H1 (cell line): ENCODE results near the gene ANKRD27. TPM values are rescaled to one million over a fixed set of nuclear protein-coding genes. Genes with fewer than 3 reads are reported as not detected.

Experiments used
- CTCF ChIA-PET: fragments of 300-600 bp; sonication (Branson Sonifier 250); formaldehyde crosslinking; loops from one replicate; lab custom pipeline; 2021; ENCODE audit not compliant: partially characterized antibody; lab: Charles Lee
- POLR2A ChIA-PET: fragments of 300-600 bp; sonication (Branson Sonifier 250); formaldehyde crosslinking; loops from one replicate; lab custom pipeline; 2021; ENCODE audit warnings: inconsistent platforms; ENCODE audit not compliant: partially characterized antibody; lab: Charles Lee
- DNase-seq, 2 experiments: peaks; one replicate each; pipeline versions ENCODE4 v3.0.0 to v3.0.0-alpha.2; 2010 to 2022; ENCODE audit warnings: low spot score in 2 of 2, low read depth in 1 of 2, mixed read lengths in 1 of 2
- FAIRE-seq: peaks from 2 replicates; lab custom pipeline; 2011; peaks lifted over from hg19 to GRCh38; lab: Jason Lieb, UNC
- H2AFZ ChIP-seq: 2 replicates; pipeline ENCODE4 v1.8.1; 2012; ENCODE audit warnings: low read length, inconsistent platforms
- H2AK5ac ChIP-seq: 2 replicates; pipeline ENCODE4 v1.6.1; 2013; ENCODE audit warnings: low read depth, low read length
- H2BK120ac ChIP-seq: replicated peaks from 2 replicates; pipeline ENCODE3; 2013; ENCODE audit warnings: low read depth, low read length, inconsistent platforms
- H2BK12ac ChIP-seq: 2 replicates; pipeline ENCODE4 v1.6.1; 2013; ENCODE audit warnings: low read depth, low read length
- H2BK15ac ChIP-seq: 2 replicates; pipeline ENCODE4 v1.6.1; 2013; ENCODE audit warnings: low read length
- H2BK20ac ChIP-seq: 2 replicates; pipeline ENCODE4 v1.6.1; 2013; ENCODE audit warnings: low read length
- H2BK5ac ChIP-seq: 2 replicates; pipeline ENCODE4 v1.6.1; 2013; ENCODE audit warnings: low read depth, low read length
- H3K14ac ChIP-seq: 2 replicates; pipeline ENCODE4 v1.6.1; 2013; ENCODE audit warnings: inconsistent platforms; ENCODE audit not compliant: insufficient read length
- H3K18ac ChIP-seq: 2 replicates; pipeline ENCODE4 v1.6.1; 2013; ENCODE audit warnings: low read length; ENCODE audit errors: extremely low read depth
- H3K23ac ChIP-seq: 2 replicates; pipeline ENCODE4 v1.6.1; 2013; ENCODE audit warnings: inconsistent platforms; ENCODE audit not compliant: insufficient read length
- H3K23me2 ChIP-seq: 2 replicates; pipeline ENCODE4 v1.6.1; 2013; ENCODE audit warnings: low read depth, low read length
- H3K27ac ChIP-seq: 2 replicates; pipeline ENCODE4 v1.6.1; 2011; ENCODE audit warnings: low read depth, low read length, inconsistent platforms
- H3K27me3 ChIP-seq, 4 experiments: replicated peaks in 1 of 4; 1 replicate in 1 of 4; 2 replicates in 3 of 4; pipeline versions ENCODE4 v1.6.1 to v1.8.1; 2011 to 2013; ENCODE audit warnings: low read length in 3 of 4, mild to moderate bottlenecking in 3 of 4, inconsistent platforms in 2 of 4, mixed read lengths in 2 of 4, moderate library complexity in 1 of 4; ENCODE audit not compliant: control insufficient read depth in 3 of 4, insufficient read depth in 3 of 4; ENCODE audit errors: extremely low read depth in 1 of 4
- H3K36me3 ChIP-seq, 4 experiments: 2 replicates each; pipeline versions ENCODE4 v1.6.1 to v1.8.1; 2011 to 2013; ENCODE audit warnings: mild to moderate bottlenecking in 4 of 4, low read length in 3 of 4, moderate library complexity in 2 of 4, control low read depth in 1 of 4, inconsistent platforms in 1 of 4; ENCODE audit not compliant: insufficient read depth in 4 of 4, control insufficient read depth in 2 of 4
- H3K4ac ChIP-seq: replicated peaks from 2 replicates; pipeline ENCODE3; 2013; ENCODE audit warnings: low read length, low read depth, mixed read lengths, inconsistent platforms; ENCODE audit not compliant: insufficient read length
- H3K4me1 ChIP-seq, 4 experiments: replicated peaks in 1 of 4; 1 replicate in 1 of 4; 2 replicates in 3 of 4; pipeline versions ENCODE4 v1.6.1 to v1.8.1; 2011 to 2013; ENCODE audit warnings: low read length in 3 of 4, inconsistent platforms in 2 of 4, mixed read lengths in 1 of 4; ENCODE audit not compliant: insufficient read depth in 4 of 4, control insufficient read depth in 3 of 4
- H3K4me2 ChIP-seq, 2 experiments: 2 replicates each; pipeline versions ENCODE4 v1.6.1 to v1.8.1; 2011 to 2013; ENCODE audit warnings: low read depth in 2 of 2, low read length in 2 of 2, control low read depth in 1 of 2, inconsistent platforms in 1 of 2, mild to moderate bottlenecking in 1 of 2; ENCODE audit not compliant: insufficient read depth in 1 of 2
- H3K4me3 ChIP-seq, 4 experiments: fragments of 200-600, 300-600 bp in 1 of 4; sonication (generic), shearing (Covaris generic), sonication (Bioruptor Twin) in 1 of 4; 2 replicates each; pipeline versions ENCODE4 v1.5.1 to v1.8.1; 2011 to 2016; ENCODE audit warnings: low read length in 4 of 4, low read depth in 3 of 4, control low read depth in 2 of 4, inconsistent platforms in 2 of 4, mild to moderate bottlenecking in 2 of 4, mixed read lengths in 1 of 4, moderate library complexity in 1 of 4; ENCODE audit not compliant: insufficient read depth in 2 of 4; ENCODE audit errors: extremely low read depth in 1 of 4
- H3K56ac ChIP-seq: replicated peaks from 2 replicates; pipeline ENCODE3; 2013; ENCODE audit warnings: low read depth, mild to moderate bottlenecking, mixed read lengths, low read length, inconsistent platforms; ENCODE audit not compliant: insufficient read length
- H3K79me1 ChIP-seq: 2 replicates; pipeline ENCODE4 v1.6.1; 2013; ENCODE audit warnings: low read depth, low read length, control low read depth
- H3K79me2 ChIP-seq, 2 experiments: 2 replicates each; pipeline versions ENCODE4 v1.6.1 to v1.8.1; 2012 to 2013; ENCODE audit warnings: low read length in 2 of 2, mild to moderate bottlenecking in 2 of 2, inconsistent platforms in 1 of 2; ENCODE audit not compliant: insufficient read depth in 2 of 2, control insufficient read depth in 1 of 2
- H3K9ac ChIP-seq, 4 experiments: replicated peaks in 1 of 4; 1 replicate in 1 of 4; 2 replicates in 3 of 4; pipeline versions ENCODE4 v1.6.1 to v1.8.1; 2011 to 2013; ENCODE audit warnings: low read depth in 3 of 4, low read length in 3 of 4, control low read depth in 2 of 4, mild to moderate bottlenecking in 2 of 4, moderate library complexity in 2 of 4, inconsistent platforms in 1 of 4; ENCODE audit errors: extremely low read depth in 1 of 4
- H3K9me3 ChIP-seq, 2 experiments: 2 replicates each; pipeline versions ENCODE4 v1.6.1 to v1.8.1; 2012 to 2013; ENCODE audit warnings: mild to moderate bottlenecking in 2 of 2, moderate library complexity in 2 of 2, control low read depth in 1 of 2, inconsistent platforms in 1 of 2, low read depth in 1 of 2, low read length in 1 of 2, mixed read lengths in 1 of 2; ENCODE audit not compliant: insufficient read depth in 2 of 2
- H4K20me1 ChIP-seq, 2 experiments: replicated peaks in 1 of 2; 2 replicates each; pipeline versions ENCODE3 to v1.8.1; 2011 to 2013; ENCODE audit warnings: inconsistent platforms in 2 of 2, low read length in 2 of 2, mild to moderate bottlenecking in 1 of 2; ENCODE audit not compliant: insufficient read depth in 2 of 2, control insufficient read depth in 1 of 2
- H4K5ac ChIP-seq: 2 replicates; pipeline ENCODE4 v1.6.1; 2013; ENCODE audit warnings: low read length, low read depth, mixed read lengths, inconsistent platforms; ENCODE audit not compliant: insufficient read length
- H4K8ac ChIP-seq: 2 replicates; pipeline ENCODE4 v1.8.0; 2013; ENCODE audit warnings: mild to moderate bottlenecking, moderate library complexity, low read length, inconsistent platforms; ENCODE audit not compliant: insufficient read depth; ENCODE audit errors: extremely low read depth
- H4K91ac ChIP-seq: replicated peaks from 2 replicates; pipeline ENCODE3; 2013; ENCODE audit warnings: low read length, mixed read lengths, inconsistent platforms; ENCODE audit not compliant: insufficient read length
- BACH1 ChIP-seq: IDR thresholded peaks from 2 replicates; pipeline ENCODE4 v1.6.1; 2012; ENCODE audit warnings: low read length, improper control_type of control experiment
- CBX8 ChIP-seq: fragments of 300-800, 300-1000 bp; sonication (generic); IDR thresholded peaks from 2 replicates; pipeline ENCODE4 v1.7.1; 2016; ENCODE audit warnings: low read depth, low read length, borderline replicate concordance
- HDAC2 ChIP-seq, 2 experiments: fragments of 300-600 bp in 1 of 2; sonication (generic) in 1 of 2; IDR thresholded peaks; 2 replicates each; pipeline ENCODE4 v1.6.1; 2011 to 2012; ENCODE audit warnings: low read depth in 2 of 2, low read length in 2 of 2, mild to moderate bottlenecking in 2 of 2, moderate library complexity in 2 of 2, borderline replicate concordance in 1 of 2, inconsistent platforms in 1 of 2
- SP4 ChIP-seq: IDR thresholded peaks from 2 replicates; pipeline ENCODE4 v1.6.1; 2012; ENCODE audit warnings: low read length, inconsistent platforms
- WGBS, 2 experiments: shearing (Covaris generic) in 1 of 2; methylation state at CpG; one replicate each; pipeline versions ENCODE4 v1.1.6 to v1.1.7; 2013 to 2015; ENCODE audit warnings: low lambda C conversion rate in 2 of 2, mixed read lengths in 2 of 2, inconsistent platforms in 1 of 2, low coverage in 1 of 2, missing lambda C conversion rate in 1 of 2; ENCODE audit not compliant: insufficient replicate concordance in 2 of 2, insufficient coverage in 1 of 2, insufficient read length in 1 of 2; ENCODE audit errors: extremely low coverage in 1 of 2, missing lambda C conversion rate in 1 of 2; 5-methylcytosine and 5-hydroxymethylcytosine counted together
- polyA plus RNA-seq, 7 experiments: library from polyadenylated mRNA; depleted of rRNA in 3 of 7; stranded (reverse) in 5 of 7; unstranded in 2 of 7; fragments of >200 nt in 5 of 7; fragments of 200-250 nt in 2 of 7; gene quantifications; 1 replicate in 5 of 7; 2 replicates in 1 of 7; 4 replicates in 1 of 7; pipeline versions ENCODE4 v1.2.1 to v1.2.3, GENCODE V29; 2011 to 2013; ENCODE audit warnings: missing spikeins in 2 of 7, mixed read lengths in 2 of 7
- total RNA-seq: library from RNA; stranded (reverse); fragmentation: NEBNext Ultra II Directional; extraction: Animal tissue kit (Norgen Biotek cat#: 25700); gene quantifications from 2 replicates; pipeline ENCODE4 v1.2.1, GENCODE V29; 2021
- TF ChIP-seq, protein P1 (sequence below): IDR thresholded peaks from 2 replicates; pipeline ENCODE4 v1.6.1; 2012; ENCODE audit warnings: inconsistent platforms
- TF ChIP-seq, protein P2 (sequence below): IDR thresholded peaks from 2 replicates; pipeline ENCODE4 v1.6.1; 2012; ENCODE audit warnings: low read length, inconsistent platforms

ANKRD27 gene
- total and polyA plus RNA-seq, 2 of the 8 experiments (the other 6 are each of a cell fraction or from before 2014, with no cell fraction given), result 27.9 to 55.7 TPM

DNA sequence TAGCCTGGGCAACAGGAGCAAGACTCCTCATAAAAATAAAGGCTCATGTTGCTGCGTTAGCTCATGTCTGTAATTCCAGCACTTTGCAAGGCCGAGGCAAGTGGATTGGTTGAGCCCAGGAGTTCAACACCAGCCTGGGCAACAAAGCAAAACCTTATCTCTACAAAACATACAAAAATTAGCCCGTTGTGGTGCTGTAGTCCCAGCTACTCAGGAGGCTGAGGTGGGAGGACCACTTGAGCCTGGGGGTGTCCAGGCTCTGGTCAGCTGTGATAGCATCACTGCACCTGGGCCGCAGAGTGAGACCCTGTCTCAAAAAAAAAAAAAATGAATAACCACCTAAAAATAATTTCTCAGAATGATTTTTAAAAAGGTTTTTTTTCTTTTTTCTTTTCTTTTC, 12.7 kb upstream of the ANKRD27 start:
- CTCF ChIA-PET, result no interaction called here
- Histone ChIP-seq H2AK5ac (no peak overlapping the region), H3K9ac (no peak overlapping the region), H2BK15ac (no peak overlapping the region), H4K5ac (no peak overlapping the region), H3K4me3 (no peak overlapping the region), H3K18ac (no peak overlapping the region), H3K4me2 (no peak overlapping the region), H3K9me3 (no peaks in the 10 kb centered on the region), H3K27ac (no peak overlapping the region), H3K4me1 (no peaks in the 10 kb centered on the region; a peak in 1 of 7 replicates), H3K56ac (no peak overlapping the region), H3K27me3 (peaks cover 0 to 15% (median 4%) of the 10 kb centered on the region in 4 experiments; a peak in 5 of 7 replicates), H4K20me1 (peaks cover 0 to 1% of the 10 kb centered on the region in 2 experiments), H3K36me3 (no peaks in the 10 kb centered on the region), H2AFZ (no peak overlapping the region), H3K79me2 (no peaks in the 10 kb centered on the region), H2BK12ac (no peak overlapping the region), H2BK5ac (no peak overlapping the region), H2BK20ac (no peak overlapping the region), H4K8ac (no peak overlapping the region), H4K91ac (no peak overlapping the region), H3K4ac (no peak overlapping the region), H3K23me2 (peaks cover 2% of the 10 kb centered on the region; the same call in 1 of the 2 replicates), H3K79me1 (no peaks in the 10 kb centered on the region), H3K14ac (no peak overlapping the region), H3K23ac (no peak overlapping the region), H2BK120ac (no peak overlapping the region)
- DNase-seq, result no peak
- POLR2A ChIA-PET, result interaction anchor here (0.6 to 1.8 kb wide), 2 partner anchors 10 to 117 kb away, joined by 3 to 4 read pairs; no protein-coding TSS in a partner anchor
- TF ChIP-seq CBX8 (no peak), SP4 (no peak), HDAC2 (IDR thresholded peaks at IDR 0.05; ENCODE audit: borderline replicate concordance in 1 of 2, low read depth in 2 of 2, low read length in 2 of 2) (no peak), BACH1 (no peak)
- TF ChIP-seq, protein P1, sequence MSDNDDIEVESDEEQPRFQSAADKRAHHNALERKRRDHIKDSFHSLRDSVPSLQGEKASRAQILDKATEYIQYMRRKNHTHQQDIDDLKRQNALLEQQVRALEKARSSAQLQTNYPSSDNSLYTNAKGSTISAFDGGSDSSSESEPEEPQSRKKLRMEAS, result no peak
- TF ChIP-seq, protein P2, sequence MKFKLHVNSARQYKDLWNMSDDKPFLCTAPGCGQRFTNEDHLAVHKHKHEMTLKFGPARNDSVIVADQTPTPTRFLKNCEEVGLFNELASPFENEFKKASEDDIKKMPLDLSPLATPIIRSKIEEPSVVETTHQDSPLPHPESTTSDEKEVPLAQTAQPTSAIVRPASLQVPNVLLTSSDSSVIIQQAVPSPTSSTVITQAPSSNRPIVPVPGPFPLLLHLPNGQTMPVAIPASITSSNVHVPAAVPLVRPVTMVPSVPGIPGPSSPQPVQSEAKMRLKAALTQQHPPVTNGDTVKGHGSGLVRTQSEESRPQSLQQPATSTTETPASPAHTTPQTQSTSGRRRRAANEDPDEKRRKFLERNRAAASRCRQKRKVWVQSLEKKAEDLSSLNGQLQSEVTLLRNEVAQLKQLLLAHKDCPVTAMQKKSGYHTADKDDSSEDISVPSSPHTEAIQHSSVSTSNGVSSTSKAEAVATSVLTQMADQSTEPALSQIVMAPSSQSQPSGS, result no peak
- FAIRE-seq, result no peak
- 96% methylated on average over 3 of the region's 4 CpGs; no CpG with 5 or more reads in 1 of the 2 experiments for WGBS, 2 experiments
